ENCODE measurements around the gene LRRC28. TPM values are rescaled to one million over a fixed set of nuclear protein-coding genes. Genes with fewer than 3 reads are reported as not detected.

The LRRC28 gene
- total RNA-seq, 2 experiments from 2014 or later = 12.5 to 14.4 TPM

- POLR2A ChIA-PET = interaction anchor here (1.5 kb wide), 1 partner anchor 8 kb away, joined by 4 read pairs; no protein-coding TSS in a partner anchor
- no peak for TF ChIP-seq CTCF (IDR thresholded peaks at IDR 0.05)
- DNase-seq (no peak), ATAC-seq (ENCODE audit: poor library complexity) (no peak)
- Histone ChIP-seq H3K9me3 (ENCODE audit: control insufficient read depth in 1 of 2, insufficient read depth in 1 of 2, low read length in 2 of 2) (no peaks in the 10 kb centered on the region), H3K4me1 (ENCODE audit: insufficient read depth, low read length) (no peaks in the 10 kb centered on the region), H3K36me3 (ENCODE audit: insufficient read depth, low read length) (no peaks in the 10 kb centered on the region), H3K27me3 (ENCODE audit: control insufficient read depth in 1 of 2, insufficient read depth in 2 of 2, low read length in 2 of 2) (no peaks in the 10 kb centered on the region), H3K27ac (ENCODE audit: low read depth in 1 of 2, low read length in 2 of 2) (no peak overlapping the region), H3K4me3 (ENCODE audit: low read length) (no peak overlapping the region)
- Mint-ChIP-seq H3K4me1 (ENCODE audit: low read depth) (no peaks in the 10 kb centered on the region), H3K27ac (no peak overlapping the region), H3K4me3 (no peak overlapping the region), H3K9me3 (no peaks in the 10 kb centered on the region), H3K27me3 (no peaks in the 10 kb centered on the region), H3K36me3 (ENCODE audit: low read depth) (peaks cover 7% of the 10 kb centered on the region)
- intact Hi-C loops (cut with DNase I, micrococcal nuclease) = loop anchor here in 1 of 2 experiments (10.0 kb wide), 1 partner anchor 66 kb away; no protein-coding TSS in a partner anchor
- CTCF ChIA-PET = no interaction called here
Measured at GRCh38 chr15:99340347-99340746, 89.1 kb downstream of the LRRC28 start.

GRCh38 chr15:99341786-99342185, 90.5 kb downstream of the LRRC28 start:
- Histone ChIP-seq H3K4me1 (ENCODE audit: insufficient read depth, low read length) (no peaks in the 10 kb centered on the region), H3K27ac (ENCODE audit: low read depth in 1 of 2, low read length in 2 of 2) (no peak overlapping the region), H3K4me3 (ENCODE audit: low read length) (no peak overlapping the region), H3K9me3 (ENCODE audit: control insufficient read depth in 1 of 2, insufficient read depth in 1 of 2, low read length in 2 of 2) (no peaks in the 10 kb centered on the region), H3K27me3 (ENCODE audit: control insufficient read depth in 1 of 2, insufficient read depth in 2 of 2, low read length in 2 of 2) (no peaks in the 10 kb centered on the region), H3K36me3 (ENCODE audit: insufficient read depth, low read length) (no peaks in the 10 kb centered on the region)
- Mint-ChIP-seq H3K9me3 (no peaks in the 10 kb centered on the region), H3K36me3 (ENCODE audit: low read depth) (peaks cover 1% of the 10 kb centered on the region), H3K4me1 (ENCODE audit: low read depth) (no peaks in the 10 kb centered on the region), H3K27me3 (no peaks in the 10 kb centered on the region), H3K4me3 (no peak overlapping the region), H3K27ac (no peak overlapping the region)
- DNase-seq = no peak
- ChIA-PET POLR2A (no interaction called here), CTCF (interaction anchor here (1.2 kb wide), 1 partner anchor 363 kb away, joined by 7 read pairs; no protein-coding TSS in a partner anchor)
- intact Hi-C loops (cut with DNase I, micrococcal nuclease) = loop anchor here in 1 of 2 experiments (10.0 kb wide), 1 partner anchor 67 kb away; no protein-coding TSS in a partner anchor
- ATAC-seq (ENCODE audit: poor library complexity) = no peak
- TF ChIP-seq CTCF (IDR thresholded peaks at IDR 0.05) = no peak

GRCh38 chr15:99343208-99343607, 91.9 kb downstream of the LRRC28 start:
- intact Hi-C loops (cut with DNase I, micrococcal nuclease) = loop anchor here in 1 of 2 experiments (1.0 to 10.0 kb wide), 2 partner anchors 68 to 361 kb away; no protein-coding TSS in a partner anchor
- no peaks in the 10 kb centered on the region for H3K9me3 ChIP-seq (ENCODE audit: control insufficient read depth in 1 of 2, insufficient read depth in 1 of 2, low read length in 2 of 2)
- Mint-ChIP-seq H3K9me3 (no peaks in the 10 kb centered on the region), H3K4me1 (ENCODE audit: low read depth) (no peaks in the 10 kb centered on the region), H3K27ac (no peak overlapping the region), H3K36me3 (ENCODE audit: low read depth) (no peaks in the 10 kb centered on the region), H3K27me3 (no peaks in the 10 kb centered on the region), H3K4me3 (no peak overlapping the region)
- no peaks in the 10 kb centered on the region for H3K36me3 ChIP-seq (ENCODE audit: insufficient read depth, low read length)
- no peak for DNase-seq
- ATAC-seq (ENCODE audit: poor library complexity) = no peak
- no peaks in the 10 kb centered on the region for H3K27me3 ChIP-seq (ENCODE audit: control insufficient read depth in 1 of 2, insufficient read depth in 2 of 2, low read length in 2 of 2)
- ChIA-PET CTCF (interaction anchor here (2.2 kb wide), 1 partner anchor 361 kb away, joined by 17 read pairs; no protein-coding TSS in a partner anchor), POLR2A (interaction anchor here (1.4 kb wide), 1 partner anchor 361 kb away, joined by 9 read pairs; no protein-coding TSS in a partner anchor)
- H3K4me3 ChIP-seq (ENCODE audit: low read length) = no peak overlapping the region
- H3K4me1 ChIP-seq (ENCODE audit: insufficient read depth, low read length) = no peaks in the 10 kb centered on the region
- no peak overlapping the region for H3K27ac ChIP-seq (ENCODE audit: low read depth in 1 of 2, low read length in 2 of 2)
- TF ChIP-seq CTCF (IDR thresholded peaks at IDR 0.05) = no peak
